ENCODE measurements around the gene SLC6A18.

The SLC6A18 gene

GRCh38 chr5:1235838-1236237, 10.7 kb downstream of the SLC6A18 start:
- H3K27me3 ChIP-seq (ENCODE audit: low read length), result no peaks in the 10 kb centered on the region
- no peaks in the 10 kb centered on the region for H3K79me2 ChIP-seq (ENCODE audit: insufficient read depth, low read length)
- H3K4me2 ChIP-seq (ENCODE audit: low read depth, low read length, poor library complexity, severe bottlenecking), result no peak overlapping the region
- no peaks in the 10 kb centered on the region for H3K9me2 ChIP-seq (replicated peaks; ENCODE audit: insufficient read depth, low read length)
- H3K9ac ChIP-seq (ENCODE audit: low read length), result no peak overlapping the region
- no peaks in the 10 kb centered on the region for H3K36me3 ChIP-seq (ENCODE audit: low read length)
- no peak overlapping the region for H3K27ac ChIP-seq (ENCODE audit: low read depth, low read length)
- no peaks in the 10 kb centered on the region for H3F3A ChIP-seq (ENCODE audit: insufficient read depth)
- no peak overlapping the region for H3K4me3 ChIP-seq (ENCODE audit: insufficient read depth, low read length, poor library complexity, severe bottlenecking)
- TF ChIP-seq EZH2phosphoT487 (conservative IDR thresholded peaks at IDR 0.05; ENCODE audit: low read length), result no peak
- TF ChIP-seq, protein P1, sequence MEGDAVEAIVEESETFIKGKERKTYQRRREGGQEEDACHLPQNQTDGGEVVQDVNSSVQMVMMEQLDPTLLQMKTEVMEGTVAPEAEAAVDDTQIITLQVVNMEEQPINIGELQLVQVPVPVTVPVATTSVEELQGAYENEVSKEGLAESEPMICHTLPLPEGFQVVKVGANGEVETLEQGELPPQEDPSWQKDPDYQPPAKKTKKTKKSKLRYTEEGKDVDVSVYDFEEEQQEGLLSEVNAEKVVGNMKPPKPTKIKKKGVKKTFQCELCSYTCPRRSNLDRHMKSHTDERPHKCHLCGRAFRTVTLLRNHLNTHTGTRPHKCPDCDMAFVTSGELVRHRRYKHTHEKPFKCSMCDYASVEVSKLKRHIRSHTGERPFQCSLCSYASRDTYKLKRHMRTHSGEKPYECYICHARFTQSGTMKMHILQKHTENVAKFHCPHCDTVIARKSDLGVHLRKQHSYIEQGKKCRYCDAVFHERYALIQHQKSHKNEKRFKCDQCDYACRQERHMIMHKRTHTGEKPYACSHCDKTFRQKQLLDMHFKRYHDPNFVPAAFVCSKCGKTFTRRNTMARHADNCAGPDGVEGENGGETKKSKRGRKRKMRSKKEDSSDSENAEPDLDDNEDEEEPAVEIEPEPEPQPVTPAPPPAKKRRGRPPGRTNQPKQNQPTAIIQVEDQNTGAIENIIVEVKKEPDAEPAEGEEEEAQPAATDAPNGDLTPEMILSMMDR (IDR thresholded peaks at IDR 0.05; ENCODE audit: insufficient read depth, low read length, poor library complexity, severe bottlenecking), result no peak
- no peaks in the 10 kb centered on the region for H3K9me3 ChIP-seq (ENCODE audit: insufficient read depth, low read length)
- no peak overlapping the region for H2AFZ ChIP-seq (ENCODE audit: low read depth, low read length, severe bottlenecking)
- H4K20me1 ChIP-seq (ENCODE audit: low read depth, low read length), result no peaks in the 10 kb centered on the region

- no peak for TF ChIP-seq EZH2phosphoT487 (conservative IDR thresholded peaks at IDR 0.05; ENCODE audit: low read length)
- TF ChIP-seq, protein P1 (IDR thresholded peaks at IDR 0.05; ENCODE audit: insufficient read depth, low read length, poor library complexity, severe bottlenecking), result no peak
- Histone ChIP-seq H4K20me1 (ENCODE audit: low read depth, low read length) (no peaks in the 10 kb centered on the region), H3K27ac (ENCODE audit: low read depth, low read length) (no peak overlapping the region), H3K9me2 (replicated peaks; ENCODE audit: insufficient read depth, low read length) (no peaks in the 10 kb centered on the region), H3K27me3 (ENCODE audit: low read length) (no peaks in the 10 kb centered on the region), H3K9ac (ENCODE audit: low read length) (no peak overlapping the region), H2AFZ (ENCODE audit: low read depth, low read length, severe bottlenecking) (no peak overlapping the region), H3K36me3 (ENCODE audit: low read length) (no peaks in the 10 kb centered on the region), H3K4me2 (ENCODE audit: low read depth, low read length, poor library complexity, severe bottlenecking) (no peak overlapping the region), H3K4me3 (ENCODE audit: insufficient read depth, low read length, poor library complexity, severe bottlenecking) (no peak overlapping the region), H3K9me3 (ENCODE audit: insufficient read depth, low read length) (no peaks in the 10 kb centered on the region), H3F3A (ENCODE audit: insufficient read depth) (no peaks in the 10 kb centered on the region), H3K79me2 (ENCODE audit: insufficient read depth, low read length) (no peaks in the 10 kb centered on the region)
Observed at GRCh38 chr5:1239505-1240251, 14.5 kb downstream of the SLC6A18 start.

- H3K36me3 ChIP-seq (ENCODE audit: low read length), result no peaks in the 10 kb centered on the region
- no peak overlapping the region for H2AFZ ChIP-seq (ENCODE audit: low read depth, low read length, severe bottlenecking)
- H4K20me1 ChIP-seq (ENCODE audit: low read depth, low read length), result no peaks in the 10 kb centered on the region
- TF ChIP-seq EZH2phosphoT487 (conservative IDR thresholded peaks at IDR 0.05; ENCODE audit: low read length), result no peak
- TF ChIP-seq, protein P1 (IDR thresholded peaks at IDR 0.05; ENCODE audit: insufficient read depth, low read length, poor library complexity, severe bottlenecking), result no peak
- no peaks in the 10 kb centered on the region for H3K27me3 ChIP-seq (ENCODE audit: low read length)
- H3K9me2 ChIP-seq (replicated peaks; ENCODE audit: insufficient read depth, low read length), result no peaks in the 10 kb centered on the region
- H3K4me2 ChIP-seq (ENCODE audit: low read depth, low read length, poor library complexity, severe bottlenecking), result no peak overlapping the region
- H3K9me3 ChIP-seq (ENCODE audit: insufficient read depth, low read length), result no peaks in the 10 kb centered on the region
- no peak overlapping the region for H3K9ac ChIP-seq (ENCODE audit: low read length)
- no peak overlapping the region for H3K4me3 ChIP-seq (ENCODE audit: insufficient read depth, low read length, poor library complexity, severe bottlenecking)
- no peak overlapping the region for H3K27ac ChIP-seq (ENCODE audit: low read depth, low read length)
- H3K79me2 ChIP-seq (ENCODE audit: insufficient read depth, low read length), result no peaks in the 10 kb centered on the region
- no peaks in the 10 kb centered on the region for H3F3A ChIP-seq (ENCODE audit: insufficient read depth)
Observed at GRCh38 chr5:1240496-1241260, 15.5 kb downstream of the SLC6A18 start.

Measured in SU-DHL-6 (cell line).